SJSA1 (cell line): ENCODE measurements around the gene IWS1. TPM values are rescaled to one million over a fixed set of nuclear protein-coding genes. Genes with fewer than 3 reads are reported as not detected.
"Not testable (repeated sequence)": the region's sequence is repeated elsewhere in the genome, so short reads cannot be mapped to it uniquely, and the experiment has no call there.

Experiments used
- DNase-seq, 2 experiments: peaks; one replicate each; pipeline ENCODE4 v3.0.0-alpha.2; 2015 to 2020; ENCODE audit warnings: low spot score in 2 of 2, low read depth in 1 of 2
- H3K27ac ChIP-seq: fragments of 250-450 bp; sonication (Bioruptor Pico); 2 replicates; pipeline ENCODE4 v1.5.1; 2020; ENCODE audit warnings: mild to moderate bottlenecking, moderate library complexity
- H3K27me3 ChIP-seq: fragments of 250-450 bp; sonication (Bioruptor Pico); replicated peaks from 2 replicates; pipeline ENCODE4 v1.5.1; 2020; ENCODE audit warnings: mild to moderate bottlenecking, moderate library complexity
- H3K36me3 ChIP-seq: fragments of 250-450 bp; sonication (Bioruptor Pico); 2 replicates; pipeline ENCODE4 v1.5.1; 2020; ENCODE audit warnings: mild to moderate bottlenecking
- H3K4me1 ChIP-seq: fragments of 250-450 bp; sonication (Bioruptor Pico); replicated peaks from 2 replicates; pipeline ENCODE4 v1.6.1; 2021; ENCODE audit warnings: mild to moderate bottlenecking
- H3K4me3 ChIP-seq: fragments of 250-450 bp; sonication (Bioruptor Pico); 2 replicates; pipeline ENCODE4 v1.5.1; 2020; ENCODE audit warnings: mild to moderate bottlenecking
- H3K9me3 ChIP-seq: fragments of 250-450 bp; sonication (Bioruptor Pico); replicated peaks from 2 replicates; pipeline ENCODE4 v1.5.1; 2020; ENCODE audit warnings: mild to moderate bottlenecking
- total RNA-seq: library from RNA; depleted of rRNA; stranded (reverse); fragments of >200 nt; shearing (Covaris generic); gene quantifications from 2 replicates; pipeline ENCODE4 v1.2.3, GENCODE V29; 2014

Gene IWS1
- total RNA-seq, 1 experiment from 2014 or later: 73.7 TPM

GRCh38 chr2:127530245-127531140 lies 4.2 kb upstream of the IWS1 start:
- peaks cover 18% of the 10 kb centered on the region for H3K4me1 ChIP-seq
- no peaks in the 10 kb centered on the region for H3K9me3 ChIP-seq
- no peak overlapping the region for H3K27ac ChIP-seq
- no peak overlapping the region for H3K4me3 ChIP-seq
- DNase-seq: no peak
- peaks cover 6% of the 10 kb centered on the region for H3K36me3 ChIP-seq
- H3K27me3 ChIP-seq: no peaks in the 10 kb centered on the region

- H3K27me3 ChIP-seq, DNase-seq, H3K4me3 ChIP-seq, H3K9me3 ChIP-seq, H3K27ac ChIP-seq, H3K36me3 ChIP-seq: not testable (repeated sequence)
- peaks cover 18% of the 10 kb centered on the region for H3K4me1 ChIP-seq
These were observed 3.1 kb upstream of the IWS1 start for GRCh38 chr2:127529416-127529815.

GRCh38 chr2:127528487-127528886 lies 2.2 kb upstream of the IWS1 start:
- Histone ChIP-seq H3K27me3 (no peaks in the 10 kb centered on the region), H3K9me3 (no peaks in the 10 kb centered on the region), H3K27ac (no peak overlapping the region), H3K36me3 (peaks cover 13% of the 10 kb centered on the region), H3K4me3 (no peak overlapping the region), H3K4me1 (peaks cover 18% of the 10 kb centered on the region)
- no peak for DNase-seq

GRCh38 chr2:127527001-127527804 lies 914 bp upstream of the IWS1 start:
- Histone ChIP-seq H3K4me1 (peaks cover 18% of the 10 kb centered on the region), H3K27me3 (no peaks in the 10 kb centered on the region), H3K27ac (peak overlapping the region; percentile 94), H3K36me3 (peaks cover 26% of the 10 kb centered on the region), H3K4me3 (peak overlapping the region; percentile 84), H3K9me3 (no peaks in the 10 kb centered on the region)
- DNase-seq: no peak

GRCh38 chr2:127525691-127526131 lies 578 bp downstream of the IWS1 start:
- H3K27me3 ChIP-seq: no peaks in the 10 kb centered on the region
- H3K9me3 ChIP-seq: no peaks in the 10 kb centered on the region
- H3K4me3 ChIP-seq: peak overlapping the region; percentile 84
- DNase-seq: peak in 1 of 2 experiments; percentile 53
- H3K27ac ChIP-seq: peak overlapping the region; percentile 94
- H3K4me1 ChIP-seq: peaks cover 12% of the 10 kb centered on the region
- peaks cover 40% of the 10 kb centered on the region for H3K36me3 ChIP-seq

GRCh38 chr2:127524198-127524834 lies 2.0 kb downstream of the IWS1 start:
- H3K27ac ChIP-seq, H3K4me1 ChIP-seq, H3K27me3 ChIP-seq, H3K4me3 ChIP-seq, DNase-seq, H3K9me3 ChIP-seq: not testable (repeated sequence)
- peaks cover 54% of the 10 kb centered on the region for H3K36me3 ChIP-seq

- no peak overlapping the region for H3K4me3 ChIP-seq
- H3K9me3 ChIP-seq: no peaks in the 10 kb centered on the region
- H3K27ac ChIP-seq: no peak overlapping the region
- no peaks in the 10 kb centered on the region for H3K27me3 ChIP-seq
- DNase-seq: no peak
- peaks cover 15% of the 10 kb centered on the region for H3K4me1 ChIP-seq
- peaks cover 58% of the 10 kb centered on the region for H3K36me3 ChIP-seq
These were observed 2.9 kb downstream of the IWS1 start for GRCh38 chr2:127523269-127523939.

- no peak overlapping the region for H3K27ac ChIP-seq
- DNase-seq: no peak
- H3K27me3 ChIP-seq: no peaks in the 10 kb centered on the region
- H3K9me3 ChIP-seq: no peaks in the 10 kb centered on the region
- no peak overlapping the region for H3K4me3 ChIP-seq
- peaks cover 35% of the 10 kb centered on the region for H3K4me1 ChIP-seq
- H3K36me3 ChIP-seq: peaks cover 73% of the 10 kb centered on the region
These were observed 5.9 kb downstream of the IWS1 start for GRCh38 chr2:127520424-127520823.

GRCh38 chr2:127517465-127517864 lies 8.8 kb downstream of the IWS1 start:
- Histone ChIP-seq H3K27me3 (no peaks in the 10 kb centered on the region), H3K27ac (peak overlapping the region; percentile 87), H3K9me3 (no peaks in the 10 kb centered on the region), H3K4me1 (peaks cover 40% of the 10 kb centered on the region), H3K4me3 (no peak overlapping the region), H3K36me3 (peaks cover 80% of the 10 kb centered on the region)
- DNase-seq: no peak

- H3K27ac ChIP-seq: peak overlapping the region; percentile 87
- H3K4me1 ChIP-seq: peaks cover 40% of the 10 kb centered on the region
- H3K9me3 ChIP-seq: no peaks in the 10 kb centered on the region
- H3K27me3 ChIP-seq: no peaks in the 10 kb centered on the region
- peaks cover 81% of the 10 kb centered on the region for H3K36me3 ChIP-seq
- peak; percentile 97 for DNase-seq
- no peak overlapping the region for H3K4me3 ChIP-seq
These were observed 10.1 kb downstream of the IWS1 start for GRCh38 chr2:127516041-127516762.

GRCh38 chr2:127515383-127515915 lies 10.8 kb downstream of the IWS1 start:
- H3K9me3 ChIP-seq: no peaks in the 10 kb centered on the region
- no peak overlapping the region for H3K4me3 ChIP-seq
- no peak for DNase-seq
- peaks cover 78% of the 10 kb centered on the region for H3K36me3 ChIP-seq
- H3K27ac ChIP-seq: peak overlapping the region; percentile 87
- no peaks in the 10 kb centered on the region for H3K27me3 ChIP-seq
- H3K4me1 ChIP-seq: peaks cover 40% of the 10 kb centered on the region

- H3K27me3 ChIP-seq: no peaks in the 10 kb centered on the region
- H3K27ac ChIP-seq: no peak overlapping the region
- peaks cover 68% of the 10 kb centered on the region for H3K36me3 ChIP-seq
- no peak overlapping the region for H3K4me3 ChIP-seq
- H3K9me3 ChIP-seq: no peaks in the 10 kb centered on the region
- DNase-seq: no peak
- H3K4me1 ChIP-seq: peaks cover 49% of the 10 kb centered on the region
These were observed 11.8 kb downstream of the IWS1 start for GRCh38 chr2:127514485-127514884.
